ENCODE measurements around the gene AKT2. TPM values are rescaled to one million over a fixed set of nuclear protein-coding genes. Genes with fewer than 3 reads are reported as not detected.

Gene AKT2
- total RNA-seq, 1 donor from 2014 or later: 103 TPM

DNA sequence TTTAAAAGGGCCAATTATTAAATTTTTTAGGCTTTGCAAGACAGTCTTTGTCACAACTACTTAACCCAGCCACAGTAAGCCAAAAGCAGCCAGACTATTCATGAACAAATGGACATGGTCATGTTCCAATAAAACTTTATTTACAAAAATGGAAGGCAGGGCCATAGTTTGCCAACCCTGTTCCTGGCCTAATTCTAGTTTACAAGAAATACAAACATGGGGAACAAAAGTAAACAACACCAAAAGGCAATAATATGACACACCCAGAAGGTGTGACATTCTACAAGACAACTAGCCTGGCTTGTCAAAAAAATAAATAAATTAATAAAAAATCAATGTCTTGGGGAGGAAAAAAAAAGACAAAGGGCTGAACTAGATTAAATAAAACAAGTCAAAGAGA lies 33.9 kb downstream of the AKT2 start:
- Histone ChIP-seq H3K4me3 (no peak overlapping the region), H3K9me3 (no peaks in the 10 kb centered on the region), H3K27me3 (no peaks in the 10 kb centered on the region), H3K27ac (no peak overlapping the region), H3K36me3 (peaks cover 34% of the 10 kb centered on the region), H3K4me1 (no peaks in the 10 kb centered on the region)
- no peak for ATAC-seq
- TF ChIP-seq, protein P1, sequence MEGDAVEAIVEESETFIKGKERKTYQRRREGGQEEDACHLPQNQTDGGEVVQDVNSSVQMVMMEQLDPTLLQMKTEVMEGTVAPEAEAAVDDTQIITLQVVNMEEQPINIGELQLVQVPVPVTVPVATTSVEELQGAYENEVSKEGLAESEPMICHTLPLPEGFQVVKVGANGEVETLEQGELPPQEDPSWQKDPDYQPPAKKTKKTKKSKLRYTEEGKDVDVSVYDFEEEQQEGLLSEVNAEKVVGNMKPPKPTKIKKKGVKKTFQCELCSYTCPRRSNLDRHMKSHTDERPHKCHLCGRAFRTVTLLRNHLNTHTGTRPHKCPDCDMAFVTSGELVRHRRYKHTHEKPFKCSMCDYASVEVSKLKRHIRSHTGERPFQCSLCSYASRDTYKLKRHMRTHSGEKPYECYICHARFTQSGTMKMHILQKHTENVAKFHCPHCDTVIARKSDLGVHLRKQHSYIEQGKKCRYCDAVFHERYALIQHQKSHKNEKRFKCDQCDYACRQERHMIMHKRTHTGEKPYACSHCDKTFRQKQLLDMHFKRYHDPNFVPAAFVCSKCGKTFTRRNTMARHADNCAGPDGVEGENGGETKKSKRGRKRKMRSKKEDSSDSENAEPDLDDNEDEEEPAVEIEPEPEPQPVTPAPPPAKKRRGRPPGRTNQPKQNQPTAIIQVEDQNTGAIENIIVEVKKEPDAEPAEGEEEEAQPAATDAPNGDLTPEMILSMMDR (IDR thresholded peaks at IDR 0.05): no peak
- DNase-seq: no peak
- intact Hi-C loops (cut with DNase I): no loop called here

DNA sequence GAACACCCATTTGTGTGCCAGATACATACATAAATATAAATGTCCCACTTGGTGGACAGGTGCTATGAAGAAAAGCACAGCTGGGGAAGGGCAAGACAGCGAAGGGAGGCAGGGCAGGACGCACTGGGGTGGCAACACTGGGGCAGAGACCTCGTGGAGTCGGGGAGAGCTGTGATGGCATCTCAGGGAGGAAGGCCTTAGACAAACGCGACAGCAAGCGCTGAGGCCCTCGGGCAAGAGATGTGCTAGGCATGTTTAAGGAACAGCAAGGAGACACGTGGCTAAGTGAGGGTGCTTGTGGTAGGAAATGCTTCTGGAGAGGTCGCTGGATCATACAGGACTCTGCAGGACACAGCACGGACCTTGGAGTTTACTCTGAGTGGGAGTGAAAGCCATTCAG lies 35.4 kb downstream of the AKT2 start:
- intact Hi-C loops (cut with DNase I): no loop called here
- DNase-seq (no peak), ATAC-seq (no peak)
- TF ChIP-seq, protein P1 (IDR thresholded peaks at IDR 0.05): no peak
- Histone ChIP-seq H3K4me3 (no peak overlapping the region), H3K27me3 (no peaks in the 10 kb centered on the region), H3K4me1 (peaks cover 10% of the 10 kb centered on the region), H3K36me3 (peaks cover 19% of the 10 kb centered on the region), H3K27ac (no peak overlapping the region), H3K9me3 (no peaks in the 10 kb centered on the region)

GRCh38 chr19:40249201-40249600 lies 35.9 kb downstream of the AKT2 start:
- DNase-seq (no peak), ATAC-seq (no peak)
- Histone ChIP-seq H3K4me1 (peaks cover 12% of the 10 kb centered on the region), H3K36me3 (peaks cover 14% of the 10 kb centered on the region), H3K9me3 (no peaks in the 10 kb centered on the region), H3K4me3 (no peak overlapping the region), H3K27ac (no peak overlapping the region), H3K27me3 (no peaks in the 10 kb centered on the region)
- intact Hi-C loops (cut with DNase I): no loop called here
- TF ChIP-seq, protein P1 (IDR thresholded peaks at IDR 0.05): no peak

GRCh38 chr19:40247735-40248262 lies 37.3 kb downstream of the AKT2 start:
- Histone ChIP-seq H3K27me3 (no peaks in the 10 kb centered on the region), H3K36me3 (peaks cover under 1% of the 10 kb centered on the region), H3K27ac (no peak overlapping the region), H3K9me3 (no peaks in the 10 kb centered on the region), H3K4me3 (no peak overlapping the region), H3K4me1 (peaks cover 18% of the 10 kb centered on the region)
- DNase-seq (no peak), ATAC-seq (no peak)
- intact Hi-C loops (cut with DNase I): no loop called here
- TF ChIP-seq, protein P1 (IDR thresholded peaks at IDR 0.05): no peak

DNA sequence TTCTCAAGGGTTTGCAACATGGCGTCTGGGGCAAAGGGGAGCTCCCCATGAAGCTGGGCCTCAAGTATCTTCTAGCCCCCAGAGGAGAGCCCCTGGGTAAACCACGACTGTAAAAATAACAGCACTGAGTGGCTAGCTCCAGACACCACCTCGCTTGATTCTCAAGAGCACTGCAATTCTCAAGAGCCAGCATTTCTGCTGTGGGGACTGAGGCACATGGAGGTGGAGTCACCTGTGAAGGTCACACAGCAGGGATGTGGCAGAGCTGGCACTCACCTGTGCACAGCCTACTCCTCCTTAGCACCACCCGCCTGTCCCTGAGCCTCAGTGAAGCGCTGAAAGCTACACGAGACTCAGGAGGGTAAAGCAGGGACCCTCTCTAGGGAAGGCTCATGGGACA lies 38.0 kb downstream of the AKT2 start:
- H3K27ac ChIP-seq: no peak overlapping the region
- DNase-seq (no peak), ATAC-seq (no peak)
- TF ChIP-seq, protein P1 (IDR thresholded peaks at IDR 0.05): no peak
- no peaks in the 10 kb centered on the region for H3K27me3 ChIP-seq
- H3K36me3 ChIP-seq: no peaks in the 10 kb centered on the region
- H3K4me3 ChIP-seq: no peak overlapping the region
- H3K9me3 ChIP-seq: no peaks in the 10 kb centered on the region
- H3K4me1 ChIP-seq: peaks cover 24% of the 10 kb centered on the region
- intact Hi-C loops (cut with DNase I): no loop called here
